Peyer's patch (tissue), 4 donors: ENCODE data around the gene RRP1B.

Experiments
- POLR2A ChIP-seq, 2 donors: fragments of 450-650 bp; IDR thresholded peaks; one replicate each; pipeline ENCODE4 v1.5.1; 2017; ENCODE audit warnings: antibody characterized with exemption in 2 of 2, mild to moderate bottlenecking in 2 of 2, moderate library complexity in 2 of 2
- TF ChIP-seq, protein P1 (sequence below), 6 experiments: fragments of 450-650 bp in 4 of 6; fragments of 200-600 bp in 2 of 6; sonication (generic) in 1 of 6; IDR thresholded peaks; one replicate each; pipeline ENCODE4 v1.5.1; 2017 to 2019; ENCODE audit warnings: antibody characterized with exemption in 6 of 6, mild to moderate bottlenecking in 3 of 6, moderate library complexity in 1 of 6

DNA sequence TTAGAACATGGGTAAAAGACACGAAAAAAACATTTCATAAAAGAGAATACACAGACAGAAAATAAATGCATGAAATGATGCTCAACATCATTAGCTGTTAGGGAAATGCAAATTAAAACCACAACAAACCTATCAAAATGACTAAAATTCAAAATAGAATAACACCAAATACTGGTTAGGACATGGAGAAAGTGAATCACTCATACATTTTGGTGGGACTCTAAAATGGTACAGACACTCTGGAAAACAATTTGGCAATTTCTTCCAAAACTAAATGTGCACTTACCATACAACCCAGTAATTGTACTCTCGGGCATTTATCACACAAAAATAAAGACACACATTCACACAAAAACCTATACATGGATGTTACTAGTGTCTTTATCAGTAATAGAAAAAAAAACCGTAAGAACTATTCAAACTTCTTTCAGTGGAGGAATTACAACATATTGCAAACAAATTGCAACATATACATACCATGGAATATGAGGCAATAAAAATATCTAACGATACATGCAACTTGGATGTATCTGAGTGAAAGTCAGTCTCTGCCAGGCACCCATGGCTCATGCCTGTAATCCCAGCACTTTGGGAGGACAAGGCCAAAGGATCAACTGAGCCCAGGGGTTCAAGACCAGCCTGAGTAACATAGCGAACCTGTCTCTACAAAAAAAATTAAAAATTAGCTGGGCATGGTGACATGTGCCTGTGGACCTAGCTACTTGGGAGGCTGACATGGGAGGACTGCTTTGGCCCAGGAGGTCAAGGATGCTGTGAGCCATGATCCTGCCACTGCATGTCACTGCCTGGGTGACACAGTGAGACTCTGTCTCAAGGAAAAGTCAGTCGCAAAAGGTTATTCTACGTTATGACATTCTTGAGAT lies 19.6 kb upstream of the RRP1B start:
- TF ChIP-seq, protein P1, sequence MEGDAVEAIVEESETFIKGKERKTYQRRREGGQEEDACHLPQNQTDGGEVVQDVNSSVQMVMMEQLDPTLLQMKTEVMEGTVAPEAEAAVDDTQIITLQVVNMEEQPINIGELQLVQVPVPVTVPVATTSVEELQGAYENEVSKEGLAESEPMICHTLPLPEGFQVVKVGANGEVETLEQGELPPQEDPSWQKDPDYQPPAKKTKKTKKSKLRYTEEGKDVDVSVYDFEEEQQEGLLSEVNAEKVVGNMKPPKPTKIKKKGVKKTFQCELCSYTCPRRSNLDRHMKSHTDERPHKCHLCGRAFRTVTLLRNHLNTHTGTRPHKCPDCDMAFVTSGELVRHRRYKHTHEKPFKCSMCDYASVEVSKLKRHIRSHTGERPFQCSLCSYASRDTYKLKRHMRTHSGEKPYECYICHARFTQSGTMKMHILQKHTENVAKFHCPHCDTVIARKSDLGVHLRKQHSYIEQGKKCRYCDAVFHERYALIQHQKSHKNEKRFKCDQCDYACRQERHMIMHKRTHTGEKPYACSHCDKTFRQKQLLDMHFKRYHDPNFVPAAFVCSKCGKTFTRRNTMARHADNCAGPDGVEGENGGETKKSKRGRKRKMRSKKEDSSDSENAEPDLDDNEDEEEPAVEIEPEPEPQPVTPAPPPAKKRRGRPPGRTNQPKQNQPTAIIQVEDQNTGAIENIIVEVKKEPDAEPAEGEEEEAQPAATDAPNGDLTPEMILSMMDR (IDR thresholded peaks at IDR 0.05): no peak
- no peak for TF ChIP-seq POLR2A (IDR thresholded peaks at IDR 0.05)
